Mammary epithelial cell (primary cell): ENCODE measurements around the gene AFAP1L2.

ENCODE experiments used
- EZH2 ChIP-seq: IDR thresholded peaks from 2 replicates; pipeline ENCODE4 v1.6.1; 2012; ENCODE audit warnings: low read length, inconsistent platforms, borderline replicate concordance
- TF ChIP-seq, protein P1 (sequence below), 2 donors: IDR thresholded peaks in 1 of 2; conservative IDR thresholded peaks in 1 of 2; 2 replicates each; pipeline ENCODE4 v1.5.1; 2011 to 2012; ENCODE audit warnings: inconsistent platforms in 2 of 2, low read length in 2 of 2, mild to moderate bottlenecking in 2 of 2, control low read depth in 1 of 2, low read depth in 1 of 2; ENCODE audit not compliant: insufficient read depth in 1 of 2; ENCODE audit errors: extremely low read depth in 1 of 2

DNA sequence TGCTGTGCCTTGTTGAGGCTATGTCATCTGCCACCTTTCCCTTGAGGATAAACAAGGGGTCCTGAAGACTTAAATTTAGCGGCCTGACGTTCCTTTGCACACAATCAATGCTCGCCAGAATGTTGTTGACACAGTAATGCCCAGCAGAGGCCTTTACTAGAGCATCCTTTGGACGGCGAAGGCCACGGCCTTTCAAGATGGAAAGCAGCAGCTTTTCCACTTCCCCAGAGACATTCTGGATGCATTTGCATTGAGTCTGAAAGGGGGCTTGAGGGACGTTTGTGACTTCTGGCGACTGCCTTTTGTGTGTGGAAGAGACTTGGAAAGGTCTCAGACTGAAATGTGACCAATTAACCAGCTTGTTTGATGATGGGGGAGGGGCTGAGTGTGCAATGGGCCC is 112.8 kb downstream of the AFAP1L2 start:
- TF ChIP-seq, protein P1, sequence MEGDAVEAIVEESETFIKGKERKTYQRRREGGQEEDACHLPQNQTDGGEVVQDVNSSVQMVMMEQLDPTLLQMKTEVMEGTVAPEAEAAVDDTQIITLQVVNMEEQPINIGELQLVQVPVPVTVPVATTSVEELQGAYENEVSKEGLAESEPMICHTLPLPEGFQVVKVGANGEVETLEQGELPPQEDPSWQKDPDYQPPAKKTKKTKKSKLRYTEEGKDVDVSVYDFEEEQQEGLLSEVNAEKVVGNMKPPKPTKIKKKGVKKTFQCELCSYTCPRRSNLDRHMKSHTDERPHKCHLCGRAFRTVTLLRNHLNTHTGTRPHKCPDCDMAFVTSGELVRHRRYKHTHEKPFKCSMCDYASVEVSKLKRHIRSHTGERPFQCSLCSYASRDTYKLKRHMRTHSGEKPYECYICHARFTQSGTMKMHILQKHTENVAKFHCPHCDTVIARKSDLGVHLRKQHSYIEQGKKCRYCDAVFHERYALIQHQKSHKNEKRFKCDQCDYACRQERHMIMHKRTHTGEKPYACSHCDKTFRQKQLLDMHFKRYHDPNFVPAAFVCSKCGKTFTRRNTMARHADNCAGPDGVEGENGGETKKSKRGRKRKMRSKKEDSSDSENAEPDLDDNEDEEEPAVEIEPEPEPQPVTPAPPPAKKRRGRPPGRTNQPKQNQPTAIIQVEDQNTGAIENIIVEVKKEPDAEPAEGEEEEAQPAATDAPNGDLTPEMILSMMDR (conservative IDR thresholded peaks at IDR 0.05 in 1 of 2, IDR thresholded peaks at IDR 0.05 in 1 of 2; ENCODE audit: extremely low read depth in 1 of 2, insufficient read depth in 1 of 2, low read depth in 1 of 2, low read length in 2 of 2), result no peak
- no peak for TF ChIP-seq EZH2
